Measurements from ENCODE around the gene FAH. TPM values are rescaled to one million over a fixed set of nuclear protein-coding genes. Genes with fewer than 3 reads are reported as not detected.

Gene FAH
- total and polyA plus RNA-seq, 2 experiments from 2014 or later: 16.3 to 20.3 TPM

GRCh38 chr15:80184554-80184953 lies 31.8 kb downstream of the FAH start:
- H3K27ac Mint-ChIP-seq: no peak overlapping the region
- Histone ChIP-seq H3K4me2 (no peak overlapping the region), H4K20me1 (replicated peaks; ENCODE audit: insufficient read depth) (no peaks in the 10 kb centered on the region), H3K36me3 (ENCODE audit: insufficient read depth) (no peaks in the 10 kb centered on the region; the same call in 1 of the 2 replicates), H3K4me1 (ENCODE audit: insufficient read depth) (no peaks in the 10 kb centered on the region), H3K9me2 (ENCODE audit: insufficient read depth) (no peaks in the 10 kb centered on the region), H3K27ac (ENCODE audit: low read depth) (no peak overlapping the region), H3K27me3 (ENCODE audit: insufficient read depth) (no peaks in the 10 kb centered on the region), H2AFZ (no peak overlapping the region), H3K79me2 (replicated peaks; ENCODE audit: insufficient read depth) (no peaks in the 10 kb centered on the region), H3F3A (replicated peaks; ENCODE audit: low read depth) (no peaks in the 10 kb centered on the region), H3K4me3 (no peak overlapping the region)
- H3K27me3 Mint-ChIP-seq (ENCODE audit: insufficient read depth, low read depth, poor library complexity): no peaks in the 10 kb centered on the region
- no peaks in the 10 kb centered on the region for H3K9me3 Mint-ChIP-seq
- H3K36me3 Mint-ChIP-seq (ENCODE audit: low read depth): peaks cover 16% of the 10 kb centered on the region
- no peak for TF ChIP-seq ZNF331 (CRISPR knock-in tag; IDR thresholded peaks at IDR 0.05; ENCODE audit: low read depth)
- no peak for TF ChIP-seq ETS1 (IDR thresholded peaks at IDR 0.05)
- TF ChIP-seq EZH2 (IDR thresholded peaks at IDR 0.05; ENCODE audit: low read depth, unreplicated experiment): no peak
- no peak for TF ChIP-seq ZNF114 (CRISPR knock-in tag; IDR thresholded peaks at IDR 0.05)
- TF ChIP-seq EZH2phosphoT487 (IDR thresholded peaks at IDR 0.05; ENCODE audit: unreplicated experiment): no peak
- no peak for TF ChIP-seq CREB1 (CRISPR knock-in tag; IDR thresholded peaks at IDR 0.05; ENCODE audit: low read depth)
- TF ChIP-seq, protein P1, sequence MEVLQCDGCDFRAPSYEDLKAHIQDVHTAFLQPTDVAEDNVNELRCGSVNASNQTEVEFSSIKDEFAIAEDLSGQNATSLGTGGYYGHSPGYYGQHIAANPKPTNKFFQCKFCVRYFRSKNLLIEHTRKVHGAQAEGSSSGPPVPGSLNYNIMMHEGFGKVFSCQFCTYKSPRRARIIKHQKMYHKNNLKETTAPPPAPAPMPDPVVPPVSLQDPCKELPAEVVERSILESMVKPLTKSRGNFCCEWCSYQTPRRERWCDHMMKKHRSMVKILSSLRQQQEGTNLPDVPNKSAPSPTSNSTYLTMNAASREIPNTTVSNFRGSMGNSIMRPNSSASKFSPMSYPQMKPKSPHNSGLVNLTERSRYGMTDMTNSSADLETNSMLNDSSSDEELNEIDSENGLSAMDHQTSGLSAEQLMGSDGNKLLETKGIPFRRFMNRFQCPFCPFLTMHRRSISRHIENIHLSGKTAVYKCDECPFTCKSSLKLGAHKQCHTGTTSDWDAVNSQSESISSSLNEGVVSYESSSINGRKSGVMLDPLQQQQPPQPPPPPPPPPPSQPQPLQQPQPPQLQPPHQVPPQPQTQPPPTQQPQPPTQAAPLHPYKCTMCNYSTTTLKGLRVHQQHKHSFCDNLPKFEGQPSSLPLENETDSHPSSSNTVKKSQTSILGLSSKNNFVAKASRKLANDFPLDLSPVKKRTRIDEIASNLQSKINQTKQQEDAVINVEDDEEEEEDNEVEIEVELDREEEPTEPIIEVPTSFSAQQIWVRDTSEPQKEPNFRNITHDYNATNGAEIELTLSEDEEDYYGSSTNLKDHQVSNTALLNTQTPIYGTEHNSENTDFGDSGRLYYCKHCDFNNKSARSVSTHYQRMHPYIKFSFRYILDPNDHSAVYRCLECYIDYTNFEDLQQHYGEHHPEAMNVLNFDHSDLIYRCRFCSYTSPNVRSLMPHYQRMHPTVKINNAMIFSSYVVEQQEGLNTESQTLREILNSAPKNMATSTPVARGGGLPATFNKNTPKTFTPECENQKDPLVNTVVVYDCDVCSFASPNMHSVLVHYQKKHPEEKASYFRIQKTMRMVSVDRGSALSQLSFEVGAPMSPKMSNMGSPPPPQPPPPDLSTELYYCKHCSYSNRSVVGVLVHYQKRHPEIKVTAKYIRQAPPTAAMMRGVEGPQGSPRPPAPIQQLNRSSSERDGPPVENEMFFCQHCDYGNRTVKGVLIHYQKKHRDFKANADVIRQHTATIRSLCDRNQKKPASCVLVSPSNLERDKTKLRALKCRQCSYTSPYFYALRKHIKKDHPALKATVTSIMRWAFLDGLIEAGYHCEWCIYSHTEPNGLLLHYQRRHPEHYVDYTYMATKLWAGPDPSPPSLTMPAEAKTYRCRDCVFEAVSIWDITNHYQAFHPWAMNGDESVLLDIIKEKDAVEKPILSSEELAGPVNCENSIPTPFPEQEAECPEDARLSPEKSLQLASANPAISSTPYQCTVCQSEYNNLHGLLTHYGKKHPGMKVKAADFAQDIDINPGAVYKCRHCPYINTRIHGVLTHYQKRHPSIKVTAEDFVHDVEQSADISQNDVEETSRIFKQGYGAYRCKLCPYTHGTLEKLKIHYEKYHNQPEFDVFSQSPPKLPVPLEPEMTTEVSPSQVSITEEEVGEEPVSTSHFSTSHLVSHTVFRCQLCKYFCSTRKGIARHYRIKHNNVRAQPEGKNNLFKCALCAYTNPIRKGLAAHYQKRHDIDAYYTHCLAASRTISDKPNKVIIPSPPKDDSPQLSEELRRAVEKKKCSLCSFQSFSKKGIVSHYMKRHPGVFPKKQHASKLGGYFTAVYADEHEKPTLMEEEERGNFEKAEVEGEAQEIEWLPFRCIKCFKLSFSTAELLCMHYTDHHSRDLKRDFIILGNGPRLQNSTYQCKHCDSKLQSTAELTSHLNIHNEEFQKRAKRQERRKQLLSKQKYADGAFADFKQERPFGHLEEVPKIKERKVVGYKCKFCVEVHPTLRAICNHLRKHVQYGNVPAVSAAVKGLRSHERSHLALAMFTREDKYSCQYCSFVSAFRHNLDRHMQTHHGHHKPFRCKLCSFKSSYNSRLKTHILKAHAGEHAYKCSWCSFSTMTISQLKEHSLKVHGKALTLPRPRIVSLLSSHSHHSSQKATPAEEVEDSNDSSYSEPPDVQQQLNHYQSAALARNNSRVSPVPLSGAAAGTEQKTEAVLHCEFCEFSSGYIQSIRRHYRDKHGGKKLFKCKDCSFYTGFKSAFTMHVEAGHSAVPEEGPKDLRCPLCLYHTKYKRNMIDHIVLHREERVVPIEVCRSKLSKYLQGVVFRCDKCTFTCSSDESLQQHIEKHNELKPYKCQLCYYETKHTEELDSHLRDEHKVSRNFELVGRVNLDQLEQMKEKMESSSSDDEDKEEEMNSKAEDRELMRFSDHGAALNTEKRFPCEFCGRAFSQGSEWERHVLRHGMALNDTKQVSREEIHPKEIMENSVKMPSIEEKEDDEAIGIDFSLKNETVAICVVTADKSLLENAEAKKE (CRISPR knock-in tag; IDR thresholded peaks at IDR 0.05): no peak
- TF ChIP-seq POLR2AphosphoS5 (IDR thresholded peaks at IDR 0.05; ENCODE audit: low read depth): no peak
- TF ChIP-seq NANOG (IDR thresholded peaks at IDR 0.05; ENCODE audit: borderline replicate concordance): no peak
- no peak for TF ChIP-seq JUNB (IDR thresholded peaks at IDR 0.05; ENCODE audit: unreplicated experiment)
- TF ChIP-seq, protein P2, sequence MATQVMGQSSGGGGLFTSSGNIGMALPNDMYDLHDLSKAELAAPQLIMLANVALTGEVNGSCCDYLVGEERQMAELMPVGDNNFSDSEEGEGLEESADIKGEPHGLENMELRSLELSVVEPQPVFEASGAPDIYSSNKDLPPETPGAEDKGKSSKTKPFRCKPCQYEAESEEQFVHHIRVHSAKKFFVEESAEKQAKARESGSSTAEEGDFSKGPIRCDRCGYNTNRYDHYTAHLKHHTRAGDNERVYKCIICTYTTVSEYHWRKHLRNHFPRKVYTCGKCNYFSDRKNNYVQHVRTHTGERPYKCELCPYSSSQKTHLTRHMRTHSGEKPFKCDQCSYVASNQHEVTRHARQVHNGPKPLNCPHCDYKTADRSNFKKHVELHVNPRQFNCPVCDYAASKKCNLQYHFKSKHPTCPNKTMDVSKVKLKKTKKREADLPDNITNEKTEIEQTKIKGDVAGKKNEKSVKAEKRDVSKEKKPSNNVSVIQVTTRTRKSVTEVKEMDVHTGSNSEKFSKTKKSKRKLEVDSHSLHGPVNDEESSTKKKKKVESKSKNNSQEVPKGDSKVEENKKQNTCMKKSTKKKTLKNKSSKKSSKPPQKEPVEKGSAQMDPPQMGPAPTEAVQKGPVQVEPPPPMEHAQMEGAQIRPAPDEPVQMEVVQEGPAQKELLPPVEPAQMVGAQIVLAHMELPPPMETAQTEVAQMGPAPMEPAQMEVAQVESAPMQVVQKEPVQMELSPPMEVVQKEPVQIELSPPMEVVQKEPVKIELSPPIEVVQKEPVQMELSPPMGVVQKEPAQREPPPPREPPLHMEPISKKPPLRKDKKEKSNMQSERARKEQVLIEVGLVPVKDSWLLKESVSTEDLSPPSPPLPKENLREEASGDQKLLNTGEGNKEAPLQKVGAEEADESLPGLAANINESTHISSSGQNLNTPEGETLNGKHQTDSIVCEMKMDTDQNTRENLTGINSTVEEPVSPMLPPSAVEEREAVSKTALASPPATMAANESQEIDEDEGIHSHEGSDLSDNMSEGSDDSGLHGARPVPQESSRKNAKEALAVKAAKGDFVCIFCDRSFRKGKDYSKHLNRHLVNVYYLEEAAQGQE (IDR thresholded peaks at IDR 0.05; ENCODE audit: unreplicated experiment): no peak
- TF ChIP-seq STAT1 (IDR thresholded peaks at IDR 0.05; ENCODE audit: unreplicated experiment): no peak
- DNase-seq (ENCODE audit: low spot score) (no peak), ATAC-seq (no peak)
- peaks cover 3% of the 10 kb centered on the region; the same call in 1 of the 3 replicates for H3K4me1 Mint-ChIP-seq
- no peak overlapping the region for H3K4me3 Mint-ChIP-seq
